Endothelial cell of umbilical vein (primary cell): ENCODE results near the gene CTSZ. TPM values are rescaled to one million over a fixed set of nuclear protein-coding genes. Genes with fewer than 3 reads are reported as not detected.

Experiments
- BruUV-seq: library from RNA; stranded (reverse); fragments of 400-500 nt; replicated peaks from 2 replicates; lab custom pipeline; 2021; lab: Mats Ljungman, UMichigan
- CTCF ChIA-PET: fragments of 300-600, 350-600 bp; sonication (Branson Sonifier 250); formaldehyde crosslinking; loops from one replicate; lab custom pipeline; 2021; ENCODE audit warnings: antibody characterized with exemption, inconsistent platforms; lab: Charles Lee
- POLR2A ChIA-PET: fragments of 300-600, 350-600 bp; sonication (Branson Sonifier 250); formaldehyde crosslinking; loops from one replicate; lab custom pipeline; 2021; ENCODE audit warnings: antibody characterized with exemption, inconsistent platforms; lab: Charles Lee
- DNase-seq: peaks from one replicate; pipeline ENCODE4 v3.0.0-alpha.2; 2011; ENCODE audit warnings: low read depth, low spot score
- FAIRE-seq: peaks from 2 replicates; lab custom pipeline; 2011; peaks lifted over from hg19 to GRCh38; lab: Jason Lieb, UNC
- H2AFZ ChIP-seq: 2 replicates; pipeline ENCODE4 v1.6.0; 2012; ENCODE audit warnings: low read depth, low read length, control low read depth, inconsistent platforms
- H3K27ac ChIP-seq: 2 replicates; pipeline ENCODE4 v1.5.1; 2011; ENCODE audit warnings: low read depth, mild to moderate bottlenecking, control low read depth, low read length, moderate library complexity; ENCODE audit not compliant: insufficient read depth
- H3K27me3 ChIP-seq, 2 experiments: 2 replicates each; pipeline versions ENCODE4 v1.6.0 to v1.6.1; 2011; ENCODE audit warnings: low read length in 2 of 2, mixed read lengths in 1 of 2; ENCODE audit not compliant: control insufficient read depth in 2 of 2, insufficient read depth in 2 of 2
- H3K36me3 ChIP-seq, 2 experiments: 2 replicates in 1 of 2; 3 replicates in 1 of 2; pipeline ENCODE4 v1.5.1; 2011; ENCODE audit warnings: low read length in 2 of 2, mild to moderate bottlenecking in 1 of 2, moderate library complexity in 1 of 2; ENCODE audit not compliant: control insufficient read depth in 2 of 2, insufficient read depth in 2 of 2; ENCODE audit errors: extremely low read depth in 1 of 2
- H3K4me1 ChIP-seq: 3 replicates; pipeline ENCODE4 v1.5.1; 2011; ENCODE audit warnings: mild to moderate bottlenecking, low read length; ENCODE audit not compliant: control insufficient read depth, insufficient read depth; ENCODE audit errors: extremely low read depth
- H3K4me2 ChIP-seq: 2 replicates; pipeline ENCODE4 v1.6.1; 2011; ENCODE audit warnings: low read length, control low read depth, mixed read lengths; ENCODE audit not compliant: insufficient read depth
- H3K4me3 ChIP-seq, 3 experiments: fragments of 200-600 bp in 1 of 3; sonication (generic), shearing (Covaris generic) in 1 of 3; replicated peaks in 1 of 3; 2 replicates each; pipeline ENCODE4 v1.5.1; 2011 to 2016; ENCODE audit warnings: control low read depth in 3 of 3, low read length in 3 of 3, mild to moderate bottlenecking in 2 of 3, inconsistent platforms in 1 of 3, low read depth in 1 of 3, moderate library complexity in 1 of 3; ENCODE audit not compliant: insufficient read depth in 1 of 3
- H3K79me2 ChIP-seq: 2 replicates; pipeline ENCODE4 v1.6.0; 2012; ENCODE audit warnings: low read length, inconsistent platforms; ENCODE audit not compliant: control insufficient read depth, insufficient read depth
- H3K9ac ChIP-seq: replicated peaks from 2 replicates; pipeline ENCODE3; 2011; ENCODE audit warnings: low read length, control low read depth; ENCODE audit not compliant: insufficient read depth; ENCODE audit errors: extremely low read depth
- H3K9me1 ChIP-seq: replicated peaks from 3 replicates; pipeline ENCODE4 v1.6.0; 2011; ENCODE audit warnings: mild to moderate bottlenecking, low read length; ENCODE audit not compliant: control insufficient read depth, insufficient read depth; ENCODE audit errors: extremely low read depth
- H3K9me3 ChIP-seq: replicated peaks from 2 replicates; pipeline ENCODE4 v1.5.1; 2012; ENCODE audit warnings: low read length, inconsistent platforms; ENCODE audit not compliant: control insufficient read depth, insufficient read depth
- H4K20me1 ChIP-seq: replicated peaks from 2 replicates; pipeline ENCODE3; 2011; ENCODE audit warnings: mild to moderate bottlenecking, low read length; ENCODE audit not compliant: control insufficient read depth, insufficient read depth; ENCODE audit errors: extremely low read depth
- EZH2 ChIP-seq: IDR thresholded peaks from 2 replicates; pipeline ENCODE4 v1.6.1; 2012; ENCODE audit warnings: borderline replicate concordance, low read depth, mild to moderate bottlenecking, moderate library complexity, low read length, inconsistent platforms; ENCODE audit not compliant: severe bottlenecking
- FOS ChIP-seq: IDR thresholded peaks from 2 replicates; pipeline ENCODE4 v1.6.1; 2011; ENCODE audit warnings: mild to moderate bottlenecking, low read length, moderate library complexity, borderline replicate concordance; ENCODE audit not compliant: insufficient read depth
- GATA2 ChIP-seq: IDR thresholded peaks from 2 replicates; pipeline ENCODE4 v1.7.0; 2011; ENCODE audit warnings: low read depth, mild to moderate bottlenecking, moderate library complexity, mixed read lengths, low read length; ENCODE audit not compliant: insufficient read length, insufficient read depth
- JUN ChIP-seq: IDR thresholded peaks from 2 replicates; pipeline ENCODE4 v1.6.1; 2011; ENCODE audit warnings: borderline replicate concordance, low read depth; ENCODE audit not compliant: insufficient read length, insufficient read depth
- MYC ChIP-seq: IDR thresholded peaks from one replicate; pipeline ENCODE4 v1.6.1; 2011; ENCODE audit warnings: mild to moderate bottlenecking, low read depth, low read length
- POLR2A ChIP-seq: IDR thresholded peaks from 2 replicates; pipeline ENCODE4 v1.6.1; 2012; ENCODE audit warnings: low read depth, mild to moderate bottlenecking, control low read depth, low read length
- POLR2AphosphoS5 ChIP-seq: IDR thresholded peaks from 2 replicates; pipeline ENCODE4 v1.6.1; 2012; ENCODE audit warnings: low read depth, mild to moderate bottlenecking, control low read depth, low read length, moderate library complexity; ENCODE audit not compliant: insufficient read depth
- dilution Hi-C: fragments of 300-500 bp; cut with MboI; formaldehyde crosslinking; loops from one replicate; pipeline ENCODE4 v1.15.0; 2019; ENCODE audit warnings: low sequenced_read_pairs; ENCODE audit not compliant: extremely low pct_ligation_motif_present
- intact Hi-C: fragments of 100-400 bp; cut with micrococcal nuclease; formaldehyde crosslinking; loops from one replicate; pipeline ENCODE4 v1.10.0; 2022
- polyA plus RNA-seq, 4 experiments: library from polyadenylated mRNA; depleted of rRNA in 3 of 4; stranded (reverse) in 3 of 4; unstranded in 1 of 4; fragments of >200 nt; gene quantifications; 2 replicates each; pipeline versions ENCODE4 v1.2.1 to v1.2.3, GENCODE V29; 2011 to 2012; ENCODE audit warnings: missing spikeins in 1 of 4
- total RNA-seq: library from RNA; stranded (reverse); gene quantifications from 2 replicates; pipeline ENCODE4 v1.2.3, GENCODE V29; 2021
- TF ChIP-seq, protein P1 (sequence below), 2 donors: IDR thresholded peaks; 1 replicate in 1 of 2; 2 replicates in 1 of 2; pipeline ENCODE4 v1.5.1; 2011; ENCODE audit warnings: low read length in 2 of 2, mild to moderate bottlenecking in 2 of 2, moderate library complexity in 2 of 2, control low read depth in 1 of 2, inconsistent platforms in 1 of 2, low read depth in 1 of 2; ENCODE audit not compliant: insufficient read depth in 1 of 2; ENCODE audit errors: extremely low read depth in 1 of 2
- TF ChIP-seq, protein P2 (sequence below): IDR thresholded peaks from 2 replicates; pipeline ENCODE4 v1.6.1; 2011; ENCODE audit not compliant: insufficient read depth, insufficient read length

CTSZ gene
- total and polyA plus RNA-seq, 2 donors (not counting 3 experiments of a cell fraction or from before 2014, with no cell fraction given), result 304 to 387 TPM

DNA sequence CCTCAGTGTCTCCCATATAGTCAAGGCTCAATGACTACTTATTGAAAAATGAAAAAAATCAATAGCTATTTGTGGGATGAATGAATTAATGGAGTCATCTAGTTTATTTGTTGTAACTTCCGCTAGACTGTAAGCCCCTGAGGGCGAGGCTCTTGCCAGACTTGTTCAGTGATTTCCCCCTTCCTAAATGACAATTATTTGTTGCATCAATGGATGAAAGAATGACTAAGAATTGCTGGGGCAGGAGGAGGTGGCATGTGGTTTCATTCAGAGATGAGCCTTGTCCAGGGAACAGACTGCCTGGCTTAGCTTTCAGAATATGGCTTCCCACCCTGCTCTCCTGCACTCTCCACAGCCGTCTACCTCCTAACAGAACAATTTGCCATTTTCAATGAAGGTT lies 36.6 kb upstream of the CTSZ start:
- H3K9me3 ChIP-seq, result no peaks in the 10 kb centered on the region
- dilution Hi-C loops, result no loop called here
- H3K79me2 ChIP-seq, result peaks cover 37% of the 10 kb centered on the region
- no peak overlapping the region for H2AFZ ChIP-seq
- H3K9ac ChIP-seq, result no peak overlapping the region
- no peak overlapping the region for H3K27ac ChIP-seq
- BruUV-seq, result no TSS peak
- TF ChIP-seq MYC (no peak), FOS (no peak), EZH2 (no peak), GATA2 (no peak), POLR2AphosphoS5 (no peak), POLR2A (no peak), JUN (no peak)
- TF ChIP-seq, protein P1, sequence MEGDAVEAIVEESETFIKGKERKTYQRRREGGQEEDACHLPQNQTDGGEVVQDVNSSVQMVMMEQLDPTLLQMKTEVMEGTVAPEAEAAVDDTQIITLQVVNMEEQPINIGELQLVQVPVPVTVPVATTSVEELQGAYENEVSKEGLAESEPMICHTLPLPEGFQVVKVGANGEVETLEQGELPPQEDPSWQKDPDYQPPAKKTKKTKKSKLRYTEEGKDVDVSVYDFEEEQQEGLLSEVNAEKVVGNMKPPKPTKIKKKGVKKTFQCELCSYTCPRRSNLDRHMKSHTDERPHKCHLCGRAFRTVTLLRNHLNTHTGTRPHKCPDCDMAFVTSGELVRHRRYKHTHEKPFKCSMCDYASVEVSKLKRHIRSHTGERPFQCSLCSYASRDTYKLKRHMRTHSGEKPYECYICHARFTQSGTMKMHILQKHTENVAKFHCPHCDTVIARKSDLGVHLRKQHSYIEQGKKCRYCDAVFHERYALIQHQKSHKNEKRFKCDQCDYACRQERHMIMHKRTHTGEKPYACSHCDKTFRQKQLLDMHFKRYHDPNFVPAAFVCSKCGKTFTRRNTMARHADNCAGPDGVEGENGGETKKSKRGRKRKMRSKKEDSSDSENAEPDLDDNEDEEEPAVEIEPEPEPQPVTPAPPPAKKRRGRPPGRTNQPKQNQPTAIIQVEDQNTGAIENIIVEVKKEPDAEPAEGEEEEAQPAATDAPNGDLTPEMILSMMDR (IDR thresholded peaks at IDR 0.05; ENCODE audit: extremely low read depth in 1 of 2, insufficient read depth in 1 of 2, low read depth in 1 of 2, low read length in 2 of 2), result no peak
- TF ChIP-seq, protein P2, sequence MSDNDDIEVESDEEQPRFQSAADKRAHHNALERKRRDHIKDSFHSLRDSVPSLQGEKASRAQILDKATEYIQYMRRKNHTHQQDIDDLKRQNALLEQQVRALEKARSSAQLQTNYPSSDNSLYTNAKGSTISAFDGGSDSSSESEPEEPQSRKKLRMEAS, result no peak
- FAIRE-seq (no peak), DNase-seq (no peak)
- intact Hi-C loops, result loop anchor here (2.0 kb wide), 1 partner anchor 63 kb away; the partner anchor contains the start of gene NELFCD
- no peak overlapping the region for H3K4me3 ChIP-seq
- no peaks in the 10 kb centered on the region for H4K20me1 ChIP-seq
- no peaks in the 10 kb centered on the region for H3K9me1 ChIP-seq
- ChIA-PET POLR2A (interaction anchor here (0.8 kb wide), 1 partner anchor 20 kb away, joined by 3 read pairs; no protein-coding TSS in a partner anchor), CTCF (interaction anchor here (1.0 to 1.4 kb wide), 2 partner anchors 11 to 12 kb away, joined by 3 read pairs; partner anchors contain the start of gene ATP5F1E)
- peaks cover 0 to 5% of the 10 kb centered on the region in 2 experiments for H3K27me3 ChIP-seq
- H3K4me1 ChIP-seq, result peaks cover 8% of the 10 kb centered on the region
- no peak overlapping the region for H3K4me2 ChIP-seq
- no peaks in the 10 kb centered on the region for H3K36me3 ChIP-seq
